Activated naive CD8-positive, alpha-beta T cell treated with anti-CD3 and anti-CD28 coated beads, Interleukin-2, amount 50 U/mL, for 16 hours (primary cell): ENCODE results near the gene SH3PXD2A.
"Not testable (repeated sequence)": the region's sequence is repeated elsewhere in the genome, so short reads cannot be mapped to it uniquely, and the experiment has no call there.

ENCODE experiments used
- DNase-seq: peaks from one replicate; pipeline ENCODE4 v3.0.0-alpha.2; 2020; ENCODE audit warnings: low read depth, low spot score

The SH3PXD2A gene

DNA sequence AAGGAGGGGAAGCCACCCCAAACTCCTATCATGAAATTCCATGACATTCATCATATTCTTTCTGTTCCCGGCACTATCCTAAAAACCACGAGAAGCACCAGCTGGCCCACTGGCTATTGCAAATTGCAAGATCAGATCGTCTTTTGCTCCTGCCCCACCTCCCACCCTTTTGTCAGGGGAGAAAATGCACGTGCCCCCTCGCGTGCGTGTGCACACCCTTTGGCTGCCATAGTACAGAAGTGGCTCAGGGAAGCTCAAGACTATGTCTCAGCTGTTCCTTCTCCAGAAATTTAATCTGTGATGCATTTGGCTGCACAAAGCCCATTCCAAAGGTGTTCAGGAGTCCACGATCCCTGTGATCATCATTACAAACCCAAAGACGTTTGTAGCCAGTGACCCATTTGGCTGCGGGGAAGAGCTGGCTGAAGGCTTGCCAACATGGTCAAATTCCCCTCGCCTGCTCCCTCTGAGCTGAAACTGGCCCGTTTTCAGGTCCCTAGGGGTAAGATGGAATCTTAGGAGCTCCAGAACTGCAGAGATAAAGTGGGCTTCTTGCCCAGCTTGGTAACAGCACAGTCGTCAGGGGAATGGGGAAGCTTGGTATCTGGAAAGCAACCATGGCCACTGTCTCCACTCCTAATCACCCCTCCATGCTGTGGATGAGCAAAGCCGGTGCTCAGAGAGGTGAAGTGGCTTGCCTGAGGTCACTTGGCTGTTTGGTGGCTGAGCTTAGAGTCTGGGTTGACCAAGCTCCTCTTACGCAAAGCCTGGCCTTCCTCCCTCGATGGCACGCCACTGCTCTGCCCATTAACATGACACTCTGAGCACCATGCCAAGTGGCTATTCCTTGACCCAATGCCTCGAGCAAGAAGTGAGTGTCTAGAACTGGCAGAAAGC lies 206.5 kb downstream of the SH3PXD2A start:
- no peak for DNase-seq

DNA sequence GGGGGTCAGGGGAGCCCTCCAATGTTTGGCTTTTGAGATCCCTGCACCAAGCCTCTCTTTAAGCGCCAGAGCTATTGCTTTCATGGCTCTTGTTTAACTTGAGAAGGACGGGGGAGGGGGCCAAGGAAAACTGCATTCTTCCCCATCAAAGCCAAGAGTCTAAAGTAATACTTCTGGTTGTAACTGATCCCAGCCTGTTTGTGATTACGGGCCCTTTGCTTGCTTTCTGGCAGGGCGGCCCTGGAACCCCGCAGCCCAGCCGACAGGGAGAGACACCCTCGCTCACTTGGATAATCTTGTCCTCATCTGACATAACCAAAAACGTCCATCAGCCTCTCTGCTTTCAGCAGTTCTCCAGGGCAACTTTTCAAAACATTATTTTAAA lies 207.1 kb downstream of the SH3PXD2A start:
- no peak for DNase-seq

DNA sequence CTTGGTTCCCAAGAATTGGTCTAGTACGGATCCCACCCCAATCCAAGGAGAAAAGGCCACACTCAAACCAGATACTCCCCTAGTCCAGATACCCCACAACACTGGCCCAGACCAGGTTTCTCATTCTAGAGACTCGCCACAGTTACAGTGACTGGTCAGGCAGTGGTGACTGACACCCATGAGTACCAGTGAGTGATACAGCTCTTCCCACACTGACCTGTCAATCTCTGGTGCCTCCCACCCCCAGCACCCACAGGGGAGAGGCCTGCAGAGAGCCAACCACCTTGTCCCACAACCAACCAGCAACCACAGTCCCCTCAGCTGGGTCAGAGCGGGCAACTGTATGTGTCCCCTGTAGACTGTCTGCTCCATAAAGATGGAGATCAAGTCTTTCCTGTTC lies 209.1 kb downstream of the SH3PXD2A start:
- no peak for DNase-seq

DNA sequence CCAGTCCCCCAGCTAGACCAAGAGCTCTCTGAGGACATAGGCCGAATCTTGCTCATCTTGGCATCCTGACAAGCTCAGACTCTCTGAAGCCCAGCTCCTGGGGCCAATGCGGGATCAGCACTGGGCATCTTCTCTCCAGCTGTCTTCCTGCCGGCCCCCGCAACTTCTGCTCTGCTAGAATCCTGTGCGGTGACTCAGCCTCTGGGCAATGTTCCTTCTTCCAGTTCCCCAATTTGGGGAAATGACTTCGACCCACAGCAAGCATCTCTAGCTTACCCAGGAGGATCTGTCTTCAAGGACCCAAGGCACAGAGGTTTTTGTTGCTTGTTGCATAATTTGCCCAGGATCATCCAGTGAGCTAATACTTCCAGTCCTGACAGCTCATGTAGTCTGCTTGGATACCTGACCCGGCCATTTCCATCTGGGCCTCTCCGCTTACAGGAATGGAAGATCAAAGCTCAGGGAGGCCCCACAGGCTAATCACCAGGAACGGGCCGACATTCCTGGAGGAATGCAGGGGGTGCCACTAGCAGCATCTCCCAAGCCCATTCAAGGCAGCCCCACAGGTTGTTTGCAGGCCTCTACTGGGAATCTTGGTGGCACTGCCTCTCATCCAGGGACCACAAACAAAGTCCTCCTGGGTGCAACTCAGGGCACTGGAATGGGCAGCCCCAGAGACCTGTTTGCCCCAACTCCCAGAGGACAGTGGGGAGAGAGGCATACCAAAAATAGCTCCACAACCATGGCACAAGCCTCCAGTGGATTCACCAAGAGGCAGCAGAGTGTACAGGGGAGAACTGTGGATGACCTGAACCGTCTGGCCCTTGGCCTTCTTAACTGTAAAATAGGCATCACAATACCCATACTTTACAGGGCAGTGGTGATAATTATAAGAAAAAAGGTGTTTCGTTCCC lies 210.0 kb downstream of the SH3PXD2A start:
- no peak for DNase-seq

DNA sequence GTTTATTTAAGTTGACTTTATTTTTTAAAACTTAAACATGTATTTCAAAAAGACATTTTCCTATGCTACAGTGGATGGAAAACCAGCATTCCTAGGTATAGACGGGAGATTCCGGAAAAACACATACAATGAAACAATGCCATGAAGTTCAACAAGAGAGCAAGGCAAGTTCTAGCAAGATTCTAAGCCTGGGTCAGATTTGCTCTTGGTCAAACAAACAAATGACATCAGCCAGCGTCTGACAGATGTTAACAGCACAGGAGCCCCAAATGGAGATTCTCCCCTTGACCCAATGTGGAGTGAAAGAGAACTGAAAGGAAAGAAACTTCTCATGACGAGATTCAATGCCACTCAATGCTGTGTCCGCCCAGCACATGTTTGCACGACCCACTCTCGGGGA lies 212.0 kb downstream of the SH3PXD2A start:
- no peak for DNase-seq

DNA sequence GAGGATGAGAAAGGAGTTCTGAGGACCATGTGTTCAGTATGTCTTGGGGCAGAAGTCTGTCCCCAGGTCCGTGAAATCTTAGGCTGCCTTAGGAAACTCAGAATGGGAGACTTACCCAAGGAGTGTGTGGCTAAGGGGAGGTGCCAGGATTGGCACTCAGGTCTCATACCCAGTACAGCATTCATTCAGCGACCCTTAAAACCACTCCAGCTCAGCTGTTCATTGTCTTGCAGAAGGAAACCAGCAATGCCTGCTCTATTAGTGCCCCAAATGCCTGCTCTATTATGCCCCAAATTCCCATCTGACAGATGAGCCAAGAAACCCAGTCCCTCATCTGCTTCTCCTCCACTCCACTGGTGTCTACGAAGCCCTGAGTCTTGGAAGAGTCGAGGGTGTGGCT lies 214.1 kb downstream of the SH3PXD2A start:
- no peak for DNase-seq

DNA sequence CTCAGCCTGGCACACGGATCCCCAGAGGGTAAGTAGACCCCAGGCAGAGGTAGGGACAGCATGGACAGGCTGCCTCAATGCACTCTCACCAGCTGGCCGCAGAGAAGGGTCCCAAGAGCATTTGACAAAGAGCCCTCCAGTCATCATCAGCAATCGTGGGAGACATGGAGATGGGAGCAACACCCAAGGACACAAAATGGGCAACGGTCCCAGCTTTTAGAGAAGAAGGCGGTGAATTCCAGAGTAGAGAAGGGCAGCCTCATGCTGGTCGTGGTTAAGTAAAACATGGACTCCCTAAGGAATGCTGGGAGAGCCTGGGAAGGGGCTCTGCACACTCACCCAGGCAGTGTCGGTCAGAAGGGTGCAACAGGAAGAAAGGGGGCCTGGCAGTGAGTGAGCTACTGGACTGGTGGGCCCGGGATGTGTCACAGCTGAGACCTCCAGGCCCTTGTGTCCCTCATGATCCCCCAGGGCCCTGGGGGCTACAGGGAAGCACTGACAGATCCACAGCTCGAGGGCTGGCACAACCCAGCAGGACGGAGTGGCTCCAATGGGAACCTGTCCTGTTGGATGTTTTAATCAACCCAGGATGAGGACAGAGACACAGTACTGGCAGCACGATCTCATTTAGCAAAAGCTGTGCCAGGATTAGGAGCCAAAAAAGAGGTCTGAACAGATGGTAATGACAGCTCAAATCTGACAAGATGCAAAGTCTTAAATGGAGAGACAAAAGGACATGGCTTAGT lies 214.8 kb downstream of the SH3PXD2A start:
- DNase-seq = no peak

DNA sequence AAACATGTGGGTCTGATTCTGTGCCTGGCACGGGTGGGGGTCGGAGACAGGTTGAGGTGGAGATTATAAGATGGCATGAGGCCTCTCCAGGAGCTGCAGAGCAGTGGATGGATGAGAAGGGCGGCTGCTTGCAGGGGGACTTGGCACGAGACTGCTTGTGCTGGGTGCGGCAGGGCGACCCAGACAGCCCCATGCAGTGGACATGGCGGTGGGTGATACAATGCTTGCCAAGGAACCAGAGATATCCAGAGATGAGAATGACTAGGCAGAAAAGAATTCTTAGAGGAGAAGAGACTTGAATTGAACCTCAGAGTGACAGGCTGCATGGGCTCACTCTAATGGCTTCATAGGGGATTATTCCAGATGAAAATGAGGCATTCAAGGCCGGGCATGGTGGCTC lies 216.4 kb downstream of the SH3PXD2A start:
- DNase-seq = no peak

DNA sequence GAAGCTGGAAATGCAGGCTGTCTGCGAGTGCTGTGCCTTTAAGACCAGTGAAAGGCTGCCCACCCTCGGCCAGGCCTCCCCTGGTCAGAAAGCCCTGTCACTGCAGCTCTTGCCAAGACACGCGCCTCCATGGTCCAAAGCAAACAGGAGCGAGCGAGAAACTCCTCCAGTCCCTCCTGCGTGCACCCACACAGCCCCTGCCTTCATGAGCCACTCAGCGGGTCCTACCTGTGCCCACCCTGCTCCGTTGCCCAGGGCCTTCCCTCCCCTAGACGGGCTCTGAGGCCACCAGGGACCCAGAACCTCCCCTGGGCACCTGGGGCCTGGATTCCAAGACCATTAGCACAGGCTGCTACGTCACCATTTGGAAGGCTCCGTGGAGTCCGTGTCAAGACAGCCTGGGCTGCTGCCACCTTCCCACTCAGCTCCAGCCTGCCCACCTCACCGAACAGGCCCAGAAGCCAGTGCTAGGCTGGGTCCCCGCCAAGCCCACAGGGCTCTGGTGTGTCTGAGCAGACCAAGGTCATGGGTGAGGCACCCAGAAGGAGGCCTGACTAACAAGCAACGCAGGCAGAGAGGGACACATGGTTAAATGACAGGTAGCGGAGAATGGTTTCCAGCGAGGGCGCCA lies 217.3 kb downstream of the SH3PXD2A start:
- DNase-seq = no peak

DNA sequence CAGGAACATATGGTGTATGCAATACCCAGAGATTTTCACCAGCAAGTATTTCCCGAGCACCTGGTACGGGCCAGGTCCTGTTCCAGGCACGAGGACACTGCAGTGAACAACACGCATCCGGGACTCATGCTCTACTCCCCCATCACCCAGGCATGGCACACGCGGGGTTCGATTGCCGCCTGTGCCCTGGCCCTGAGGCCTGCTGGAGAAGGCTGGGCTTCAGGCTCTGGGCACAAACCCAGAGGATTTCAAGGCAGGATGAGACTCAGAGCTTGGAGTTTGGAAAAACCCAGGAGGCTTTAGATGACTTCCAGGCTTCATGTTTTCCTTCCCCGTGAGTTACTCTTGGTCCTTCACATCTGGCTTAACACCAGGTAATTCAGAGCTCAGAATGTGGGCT lies 218.4 kb downstream of the SH3PXD2A start:
- DNase-seq = no peak

DNA sequence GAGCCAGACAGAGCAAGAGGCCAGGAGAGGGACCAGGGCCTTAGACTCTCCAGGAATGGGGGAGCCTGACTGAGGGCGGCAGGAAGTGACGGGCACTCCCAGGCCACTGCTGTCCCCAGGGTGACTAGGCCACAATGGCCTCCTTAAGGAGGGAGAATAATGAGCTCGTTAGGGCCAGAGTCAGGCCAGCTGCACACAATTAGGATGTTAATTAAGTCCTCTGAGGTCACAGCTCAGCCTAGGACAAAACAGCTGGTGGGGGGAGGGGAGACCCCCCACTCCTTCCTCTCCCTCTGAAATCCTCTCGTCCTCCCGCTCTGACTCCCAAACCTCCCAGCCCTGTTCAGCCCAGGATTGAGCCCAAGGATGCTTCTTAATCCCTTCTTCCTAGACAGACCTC lies 218.9 kb downstream of the SH3PXD2A start:
- DNase-seq = no peak

DNA sequence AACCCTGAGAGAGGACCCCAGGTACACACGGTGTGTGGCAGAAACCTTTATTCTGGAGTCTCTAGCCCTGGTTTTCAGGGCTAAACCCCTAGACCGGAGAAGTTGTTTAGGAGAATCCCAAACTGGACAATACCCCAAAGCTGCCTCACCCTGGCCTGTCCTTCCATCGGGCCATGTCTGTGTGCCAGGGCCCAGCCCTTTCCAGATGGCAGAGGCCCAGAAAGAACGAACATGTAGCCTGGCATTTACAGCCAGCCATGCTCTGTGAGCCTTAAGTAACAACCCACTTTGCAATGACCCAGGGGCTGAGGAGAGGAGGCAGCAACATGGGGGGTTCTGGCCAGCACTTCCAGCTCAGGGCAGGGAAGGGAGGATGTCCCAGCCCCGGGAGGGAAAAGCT lies 219.8 kb downstream of the SH3PXD2A start:
- DNase-seq = no peak

DNA sequence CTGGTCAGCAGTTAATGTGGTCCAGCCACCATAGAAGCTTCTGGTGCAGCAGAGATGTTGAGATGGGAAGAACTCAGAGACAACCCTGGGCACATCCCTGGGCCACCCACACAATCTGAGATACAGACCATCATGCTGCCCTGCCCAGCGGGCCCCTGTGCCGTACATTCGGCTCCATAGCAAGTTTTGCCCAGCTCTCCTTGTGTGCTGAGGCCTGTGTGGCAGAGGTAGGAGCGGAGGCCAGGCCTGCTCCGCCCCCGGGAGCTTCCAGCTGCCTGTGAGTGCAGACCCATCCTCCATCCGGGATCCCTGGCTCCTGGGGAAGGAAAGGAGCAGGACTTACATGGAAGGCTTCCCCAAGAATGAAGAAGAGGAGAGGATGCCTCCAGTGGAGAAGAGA lies 221.5 kb downstream of the SH3PXD2A start:
- DNase-seq = no peak

DNA sequence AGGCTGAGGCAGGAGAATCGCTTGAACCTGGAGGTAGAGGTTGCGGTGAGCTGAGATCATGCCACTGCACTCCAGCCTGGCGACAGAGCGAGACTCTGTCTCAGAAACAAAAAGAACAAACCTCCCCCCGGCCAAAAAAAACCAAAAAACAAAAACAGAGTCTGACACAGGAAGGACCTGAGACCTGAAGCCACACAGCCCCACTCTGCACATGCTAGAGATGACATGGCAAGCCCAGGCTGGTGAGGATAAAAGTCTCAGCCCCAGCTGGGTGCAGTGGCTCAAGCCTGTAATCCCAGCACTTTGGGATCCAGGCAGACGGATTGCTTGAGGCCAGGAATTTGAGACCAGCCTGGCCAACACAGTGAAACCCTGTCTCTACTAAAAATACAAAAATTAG lies 222.5 kb downstream of the SH3PXD2A start:
- DNase-seq = not testable (repeated sequence)

DNA sequence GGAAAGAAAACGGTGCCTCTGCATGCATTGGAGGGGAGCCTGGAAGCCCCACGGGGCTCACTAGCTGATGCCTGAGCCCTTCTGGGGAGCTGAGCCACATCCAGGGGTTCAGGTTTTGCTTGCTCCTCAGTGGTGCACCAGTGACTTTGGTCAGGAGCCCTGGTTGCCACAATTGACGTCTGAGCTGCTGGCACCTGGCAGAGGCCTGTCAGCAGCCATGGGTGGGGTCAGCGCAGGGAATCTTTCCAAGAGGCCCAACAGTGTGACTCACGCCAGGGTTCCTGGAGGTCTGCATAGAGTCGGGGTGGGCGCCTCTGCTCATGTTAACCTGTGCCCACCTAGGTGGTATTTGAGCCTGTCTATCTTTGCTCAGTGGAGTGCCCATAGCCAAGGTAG lies 223.1 kb downstream of the SH3PXD2A start:
- DNase-seq = no peak

DNA sequence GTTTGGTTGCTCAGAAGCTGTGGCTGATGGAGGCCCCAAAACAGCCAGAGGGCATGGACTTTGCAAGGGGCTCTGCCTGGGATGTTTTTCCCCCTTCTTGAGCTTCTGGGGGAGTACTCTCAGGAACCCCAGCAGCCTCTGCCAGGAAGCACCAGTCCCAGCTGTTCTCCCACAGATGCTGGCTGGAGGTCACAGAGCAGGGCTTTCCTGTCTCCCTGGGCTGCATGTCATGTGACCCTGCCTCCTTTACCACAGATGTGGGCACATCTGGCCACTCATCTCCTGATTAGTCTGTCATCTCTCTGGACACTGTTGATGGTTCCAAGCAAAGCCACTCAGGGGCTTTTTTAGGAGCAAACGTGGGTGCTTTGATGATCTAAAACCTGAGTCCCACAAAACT lies 225.2 kb downstream of the SH3PXD2A start:
- DNase-seq = no peak

DNA sequence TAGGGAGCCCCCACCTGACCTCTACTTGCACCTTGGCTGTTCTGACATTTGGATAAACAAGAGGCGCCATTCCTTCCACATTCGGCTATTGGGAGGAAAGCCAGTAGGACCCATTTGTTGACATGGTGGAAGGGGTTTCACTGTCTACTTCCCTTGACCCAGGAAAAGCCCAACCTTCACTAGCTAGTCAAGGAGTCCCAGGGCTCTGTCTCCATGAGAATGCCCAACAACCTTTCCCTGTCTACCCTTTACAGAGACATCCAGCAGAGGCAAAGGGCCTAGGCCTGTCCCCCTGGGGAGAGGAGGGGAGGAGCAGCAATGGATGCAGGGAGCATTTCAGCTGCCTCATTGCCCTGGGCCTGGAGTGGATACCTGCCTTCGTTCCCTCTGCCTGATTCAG lies 225.8 kb downstream of the SH3PXD2A start:
- DNase-seq = no peak

DNA sequence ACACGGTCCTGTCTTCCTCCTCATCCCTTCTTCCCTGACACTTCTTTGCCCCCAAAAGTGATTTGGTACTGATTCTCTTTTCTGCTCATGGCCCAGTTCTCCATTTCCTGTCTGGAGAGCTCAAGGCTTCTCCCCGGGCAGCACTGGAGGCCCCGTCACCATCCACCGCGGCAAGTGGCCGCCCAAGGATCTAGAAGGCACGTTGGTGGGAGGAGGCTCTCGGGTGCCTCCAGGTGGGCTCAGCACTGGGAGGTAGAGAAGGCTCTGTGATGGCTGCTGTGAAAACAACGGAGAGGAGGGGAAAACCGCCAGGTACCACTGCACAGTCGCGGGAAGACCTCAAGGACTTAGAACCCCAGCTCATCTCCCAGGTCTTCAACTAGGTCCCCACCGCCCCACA lies 227.5 kb downstream of the SH3PXD2A start:
- DNase-seq = no peak

DNA sequence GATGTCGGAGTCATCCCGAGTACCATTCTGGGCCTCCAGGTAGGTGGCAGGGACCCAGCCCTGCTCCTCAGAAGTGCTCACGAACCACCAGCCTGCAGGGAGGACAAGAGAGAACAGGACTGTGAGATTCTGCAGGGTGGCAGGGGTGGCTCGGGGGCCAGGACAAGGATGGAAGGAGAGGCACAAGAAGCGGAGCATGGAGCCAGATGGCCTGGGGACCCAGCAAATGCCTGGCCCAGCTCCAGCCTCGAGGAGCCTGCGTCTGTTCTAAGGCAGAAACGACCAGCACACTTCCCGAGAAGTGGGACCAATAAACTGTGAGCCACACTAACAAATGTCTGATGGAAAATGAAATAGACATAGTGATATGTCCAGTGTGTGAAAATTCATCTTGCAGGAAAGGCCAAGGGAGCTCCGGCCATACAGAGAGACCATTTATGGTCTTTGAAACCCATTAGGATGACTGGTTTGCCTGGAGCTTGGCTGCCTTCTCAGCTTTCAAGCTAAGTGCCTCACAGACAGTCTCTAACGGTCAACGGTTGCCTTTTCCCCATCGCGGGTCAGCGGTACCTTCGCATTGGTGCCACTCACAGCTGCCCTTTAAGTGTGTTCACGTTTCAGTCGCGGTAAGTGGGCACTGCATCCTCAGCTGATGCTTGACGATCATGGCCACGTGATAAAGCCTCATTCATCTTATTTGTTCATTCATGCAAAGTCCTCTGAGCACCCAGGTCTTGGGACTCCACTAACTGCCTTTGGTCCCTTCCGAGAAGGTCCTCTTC lies 228.1 kb downstream of the SH3PXD2A start:
- no peak for DNase-seq

DNA sequence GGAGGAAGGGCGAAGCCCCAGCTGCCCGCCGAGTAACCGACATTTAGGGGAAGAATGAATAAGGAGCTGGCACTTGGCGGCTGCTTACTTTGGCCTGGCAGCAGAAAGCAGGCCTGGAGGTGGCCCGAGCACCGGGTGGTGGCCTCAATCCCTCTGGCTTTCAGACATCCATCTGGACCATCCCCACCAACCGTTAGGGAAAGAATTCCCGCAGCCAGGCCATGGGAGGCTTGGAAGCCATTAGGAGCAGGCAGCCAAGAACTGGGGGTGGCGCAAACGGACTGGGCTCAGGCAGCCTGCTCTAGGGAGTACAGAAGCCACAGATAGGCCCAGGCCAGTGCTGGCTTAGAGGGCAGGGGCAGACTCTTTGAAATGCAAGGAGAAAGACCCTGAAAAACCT lies 229.2 kb downstream of the SH3PXD2A start:
- no peak for DNase-seq
